ENCODE measurements around the gene PTPRQ. TPM values are rescaled to one million over a fixed set of nuclear protein-coding genes. Genes with fewer than 3 reads are reported as not detected.
A peak's percentile ranks its signal among the peaks of the same experiment; 100 is the strongest.

Gene PTPRQ
- total and polyA plus RNA-seq, 4 donors, result 0.26 to 11.7 (median 1.4) TPM

DNA sequence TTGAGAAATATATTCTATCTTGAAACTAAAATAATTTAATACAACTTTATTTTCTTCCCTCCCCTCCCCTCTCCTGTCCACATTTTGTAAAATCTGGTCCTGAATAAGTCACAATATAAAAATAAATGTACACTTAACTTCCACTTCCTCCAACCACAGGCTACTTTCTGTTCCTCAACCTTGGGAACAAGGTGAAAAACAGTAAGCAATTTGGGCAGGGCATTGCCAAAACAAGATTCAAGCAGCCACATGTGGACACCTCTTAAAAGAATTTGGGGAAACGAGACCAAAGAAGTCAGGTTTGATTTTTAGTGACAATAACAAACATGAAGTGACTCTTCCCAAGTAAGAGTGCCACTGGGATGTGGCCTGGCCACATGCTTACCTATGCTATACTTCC, 115.7 kb downstream of the PTPRQ start:
- Histone ChIP-seq H3K9ac (ENCODE audit: insufficient read depth in 1 of 2, low read length in 2 of 2) (no peak overlapping the region), H3K27me3 (ENCODE audit: control insufficient read depth in 3 of 3, insufficient read depth in 3 of 3, low read length in 2 of 3) (no peaks in the 10 kb centered on the region), H3K4me1 (ENCODE audit: control insufficient read depth in 5 of 5, insufficient read depth in 5 of 5, low read length in 5 of 5) (no peaks in the 10 kb centered on the region), H3K4me3 (no peak overlapping the region), H3K36me3 (ENCODE audit: control insufficient read depth in 4 of 4, insufficient read depth in 4 of 4, low read length in 4 of 4) (no peaks in the 10 kb centered on the region), H3K9me3 (ENCODE audit: control insufficient read depth in 4 of 4, insufficient read depth in 3 of 4, low read length in 3 of 4) (no peaks in the 10 kb centered on the region), H3K27ac (ENCODE audit: low read depth in 1 of 2, low read length in 1 of 2) (no peak overlapping the region)
- 57 to 65% methylated on average over 1 of the region's 1 CpG for WGBS, 2 donors
- ATAC-seq (ENCODE audit: insufficient read depth, low FRiP score) (no peak), DNase-seq (no peak)
- TF ChIP-seq, protein P1, sequence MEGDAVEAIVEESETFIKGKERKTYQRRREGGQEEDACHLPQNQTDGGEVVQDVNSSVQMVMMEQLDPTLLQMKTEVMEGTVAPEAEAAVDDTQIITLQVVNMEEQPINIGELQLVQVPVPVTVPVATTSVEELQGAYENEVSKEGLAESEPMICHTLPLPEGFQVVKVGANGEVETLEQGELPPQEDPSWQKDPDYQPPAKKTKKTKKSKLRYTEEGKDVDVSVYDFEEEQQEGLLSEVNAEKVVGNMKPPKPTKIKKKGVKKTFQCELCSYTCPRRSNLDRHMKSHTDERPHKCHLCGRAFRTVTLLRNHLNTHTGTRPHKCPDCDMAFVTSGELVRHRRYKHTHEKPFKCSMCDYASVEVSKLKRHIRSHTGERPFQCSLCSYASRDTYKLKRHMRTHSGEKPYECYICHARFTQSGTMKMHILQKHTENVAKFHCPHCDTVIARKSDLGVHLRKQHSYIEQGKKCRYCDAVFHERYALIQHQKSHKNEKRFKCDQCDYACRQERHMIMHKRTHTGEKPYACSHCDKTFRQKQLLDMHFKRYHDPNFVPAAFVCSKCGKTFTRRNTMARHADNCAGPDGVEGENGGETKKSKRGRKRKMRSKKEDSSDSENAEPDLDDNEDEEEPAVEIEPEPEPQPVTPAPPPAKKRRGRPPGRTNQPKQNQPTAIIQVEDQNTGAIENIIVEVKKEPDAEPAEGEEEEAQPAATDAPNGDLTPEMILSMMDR (IDR thresholded peaks at IDR 0.05; ENCODE audit: control extremely low read depth, extremely low read depth), result no peak

DNA sequence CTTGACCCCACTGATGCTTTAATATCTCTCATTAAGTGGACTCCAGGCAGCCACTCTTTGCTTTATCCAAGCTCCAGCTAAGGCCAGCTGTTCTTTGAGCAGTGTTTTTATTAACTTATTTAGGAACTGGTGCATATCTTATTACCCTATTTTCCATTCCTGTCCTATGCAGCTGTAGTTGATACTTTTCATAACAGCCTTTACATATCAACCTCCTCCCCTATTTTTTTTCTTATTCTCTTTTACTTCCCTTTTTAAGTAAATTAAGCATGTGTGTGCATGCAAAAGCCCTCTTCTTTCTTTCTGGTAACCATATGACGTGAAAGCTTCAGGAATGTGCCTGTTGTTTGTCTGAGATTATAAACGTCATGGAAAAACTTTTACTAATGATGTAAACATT, 121.2 kb downstream of the PTPRQ start:
- H3K9me3 ChIP-seq (ENCODE audit: control insufficient read depth in 4 of 4, insufficient read depth in 3 of 4, low read length in 3 of 4), result no peaks in the 10 kb centered on the region
- WGBS, 2 donors, result 28 to 30% methylated on average over 2 of the region's 2 CpGs
- no peak overlapping the region for H3K27ac ChIP-seq (ENCODE audit: low read depth in 1 of 2, low read length in 1 of 2)
- DNase-seq (peak; percentile 25 to 89 (median 88)), ATAC-seq (ENCODE audit: insufficient read depth, low FRiP score) (no peak)
- H3K27me3 ChIP-seq (ENCODE audit: control insufficient read depth in 3 of 3, insufficient read depth in 3 of 3, low read length in 2 of 3), result no peaks in the 10 kb centered on the region
- TF ChIP-seq, protein P1 (IDR thresholded peaks at IDR 0.05; ENCODE audit: control extremely low read depth, extremely low read depth), result no peak
- H3K4me1 ChIP-seq (ENCODE audit: control insufficient read depth in 5 of 5, insufficient read depth in 5 of 5, low read length in 5 of 5), result peaks cover 0 to 3% (median 0%) of the 10 kb centered on the region in 5 donors
- H3K9ac ChIP-seq (ENCODE audit: insufficient read depth in 1 of 2, low read length in 2 of 2), result no peak overlapping the region
- H3K4me3 ChIP-seq, result no peak overlapping the region
- no peaks in the 10 kb centered on the region for H3K36me3 ChIP-seq (ENCODE audit: control insufficient read depth in 4 of 4, insufficient read depth in 4 of 4, low read length in 4 of 4)

DNA sequence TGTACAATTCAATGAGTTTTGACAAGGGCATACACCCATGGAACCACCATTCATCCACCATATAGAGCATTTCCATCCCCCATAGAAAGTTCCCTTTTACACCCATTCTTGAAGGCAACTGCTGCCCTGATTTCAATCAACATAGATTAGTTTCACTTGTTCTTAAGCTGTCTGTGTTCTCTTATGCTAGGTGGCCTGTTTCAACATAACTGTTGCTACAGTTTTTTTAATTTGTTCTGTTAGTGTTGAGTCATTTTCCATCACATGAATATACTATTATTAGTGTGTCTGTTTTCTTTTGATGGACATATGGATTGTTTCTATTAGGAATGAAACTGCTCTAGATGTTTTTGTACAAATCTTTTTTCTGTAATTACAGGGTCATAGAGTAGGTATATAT, 123.4 kb downstream of the PTPRQ start:
- no peak for DNase-seq
- TF ChIP-seq, protein P1 (IDR thresholded peaks at IDR 0.05; ENCODE audit: control extremely low read depth, extremely low read depth), result no peak
- Histone ChIP-seq H3K4me3 (no peak overlapping the region), H3K4me1 (ENCODE audit: control insufficient read depth in 5 of 5, insufficient read depth in 5 of 5, low read length in 5 of 5) (peaks cover 0 to 3% (median 0%) of the 10 kb centered on the region in 5 donors), H3K36me3 (ENCODE audit: control insufficient read depth in 4 of 4, insufficient read depth in 4 of 4, low read length in 4 of 4) (no peaks in the 10 kb centered on the region), H3K27me3 (ENCODE audit: control insufficient read depth in 3 of 3, insufficient read depth in 3 of 3, low read length in 2 of 3) (no peaks in the 10 kb centered on the region), H3K27ac (ENCODE audit: low read depth in 1 of 2, low read length in 1 of 2) (no peak overlapping the region), H3K9ac (ENCODE audit: insufficient read depth in 1 of 2, low read length in 2 of 2) (no peak overlapping the region), H3K9me3 (ENCODE audit: control insufficient read depth in 4 of 4, insufficient read depth in 3 of 4, low read length in 3 of 4) (no peaks in the 10 kb centered on the region)
- no peak for ATAC-seq (ENCODE audit: insufficient read depth, low FRiP score)
